ENCODE measurements around the gene PODNL1. TPM values are rescaled to one million over a fixed set of nuclear protein-coding genes. Genes with fewer than 3 reads are reported as not detected.

Gene PODNL1
- total and polyA plus RNA-seq, 2 of the 13 experiments (the other 11 are each of a cell fraction or from before 2014, with no cell fraction given) = 0.18 TPM; not detected in 1

DNA sequence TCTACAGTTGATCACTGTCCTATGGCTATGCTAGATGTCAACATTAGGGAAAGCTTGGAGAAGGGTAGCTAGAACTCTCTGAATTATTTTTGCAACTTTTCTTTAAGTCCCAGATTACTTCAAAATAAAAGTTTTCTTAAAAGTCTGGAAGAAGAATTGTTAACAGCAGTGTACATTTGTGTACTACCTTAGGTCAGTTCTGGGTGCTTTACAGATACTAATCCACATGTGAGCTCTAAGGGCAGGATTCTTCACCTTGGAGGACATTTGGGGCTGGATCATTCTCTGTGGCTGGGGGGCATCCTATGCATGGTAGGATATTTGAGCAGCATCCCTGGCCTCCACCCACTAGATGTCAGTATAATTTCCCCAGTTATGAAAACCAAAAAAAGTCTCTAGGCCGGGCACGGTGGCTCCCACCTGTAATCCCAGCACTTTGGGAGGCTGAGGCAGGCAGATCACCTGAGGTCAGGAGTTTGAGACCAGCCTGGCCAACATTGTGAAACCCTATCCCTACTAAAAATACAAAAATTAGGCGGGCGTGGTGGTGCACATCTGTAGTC is 35.1 kb downstream of the PODNL1 start (continued):
- TF ChIP-seq, protein P1, sequence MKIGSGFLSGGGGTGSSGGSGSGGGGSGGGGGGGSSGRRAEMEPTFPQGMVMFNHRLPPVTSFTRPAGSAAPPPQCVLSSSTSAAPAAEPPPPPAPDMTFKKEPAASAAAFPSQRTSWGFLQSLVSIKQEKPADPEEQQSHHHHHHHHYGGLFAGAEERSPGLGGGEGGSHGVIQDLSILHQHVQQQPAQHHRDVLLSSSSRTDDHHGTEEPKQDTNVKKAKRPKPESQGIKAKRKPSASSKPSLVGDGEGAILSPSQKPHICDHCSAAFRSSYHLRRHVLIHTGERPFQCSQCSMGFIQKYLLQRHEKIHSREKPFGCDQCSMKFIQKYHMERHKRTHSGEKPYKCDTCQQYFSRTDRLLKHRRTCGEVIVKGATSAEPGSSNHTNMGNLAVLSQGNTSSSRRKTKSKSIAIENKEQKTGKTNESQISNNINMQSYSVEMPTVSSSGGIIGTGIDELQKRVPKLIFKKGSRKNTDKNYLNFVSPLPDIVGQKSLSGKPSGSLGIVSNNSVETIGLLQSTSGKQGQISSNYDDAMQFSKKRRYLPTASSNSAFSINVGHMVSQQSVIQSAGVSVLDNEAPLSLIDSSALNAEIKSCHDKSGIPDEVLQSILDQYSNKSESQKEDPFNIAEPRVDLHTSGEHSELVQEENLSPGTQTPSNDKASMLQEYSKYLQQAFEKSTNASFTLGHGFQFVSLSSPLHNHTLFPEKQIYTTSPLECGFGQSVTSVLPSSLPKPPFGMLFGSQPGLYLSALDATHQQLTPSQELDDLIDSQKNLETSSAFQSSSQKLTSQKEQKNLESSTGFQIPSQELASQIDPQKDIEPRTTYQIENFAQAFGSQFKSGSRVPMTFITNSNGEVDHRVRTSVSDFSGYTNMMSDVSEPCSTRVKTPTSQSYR (CRISPR knock-in tag; IDR thresholded peaks at IDR 0.05; ENCODE audit: borderline replicate concordance) = no peak
- TF ChIP-seq, protein P2, sequence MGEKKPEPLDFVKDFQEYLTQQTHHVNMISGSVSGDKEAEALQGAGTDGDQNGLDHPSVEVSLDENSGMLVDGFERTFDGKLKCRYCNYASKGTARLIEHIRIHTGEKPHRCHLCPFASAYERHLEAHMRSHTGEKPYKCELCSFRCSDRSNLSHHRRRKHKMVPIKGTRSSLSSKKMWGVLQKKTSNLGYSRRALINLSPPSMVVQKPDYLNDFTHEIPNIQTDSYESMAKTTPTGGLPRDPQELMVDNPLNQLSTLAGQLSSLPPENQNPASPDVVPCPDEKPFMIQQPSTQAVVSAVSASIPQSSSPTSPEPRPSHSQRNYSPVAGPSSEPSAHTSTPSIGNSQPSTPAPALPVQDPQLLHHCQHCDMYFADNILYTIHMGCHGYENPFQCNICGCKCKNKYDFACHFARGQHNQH (CRISPR knock-in tag; IDR thresholded peaks at IDR 0.05) = 0 out of 2 replicates have a peak, but pooled peaks have one; percentile 13
- no peak for TF ChIP-seq ZNF878 (CRISPR knock-in tag; IDR thresholded peaks at IDR 0.05)
- TF ChIP-seq NR2F2 (IDR thresholded peaks at IDR 0.05; ENCODE audit: borderline replicate concordance, low read depth) = no peak
- TF ChIP-seq, protein P3, sequence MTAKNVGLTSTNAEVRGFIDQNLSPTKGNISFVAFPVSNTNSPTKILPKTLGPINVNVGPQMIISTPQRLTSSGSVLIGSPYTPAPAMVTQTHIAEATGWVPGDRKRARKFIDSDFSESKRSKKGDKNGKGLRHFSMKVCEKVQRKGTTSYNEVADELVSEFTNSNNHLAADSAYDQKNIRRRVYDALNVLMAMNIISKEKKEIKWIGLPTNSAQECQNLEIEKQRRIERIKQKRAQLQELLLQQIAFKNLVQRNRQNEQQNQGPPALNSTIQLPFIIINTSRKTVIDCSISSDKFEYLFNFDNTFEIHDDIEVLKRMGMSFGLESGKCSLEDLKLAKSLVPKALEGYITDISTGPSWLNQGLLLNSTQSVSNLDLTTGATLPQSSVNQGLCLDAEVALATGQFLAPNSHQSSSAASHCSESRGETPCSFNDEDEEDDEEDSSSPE (CRISPR knock-in tag; IDR thresholded peaks at IDR 0.05) = no peak
- no peak for TF ChIP-seq GLI4 (CRISPR knock-in tag; IDR thresholded peaks at IDR 0.05; ENCODE audit: borderline replicate concordance)
- TF ChIP-seq, protein P4, sequence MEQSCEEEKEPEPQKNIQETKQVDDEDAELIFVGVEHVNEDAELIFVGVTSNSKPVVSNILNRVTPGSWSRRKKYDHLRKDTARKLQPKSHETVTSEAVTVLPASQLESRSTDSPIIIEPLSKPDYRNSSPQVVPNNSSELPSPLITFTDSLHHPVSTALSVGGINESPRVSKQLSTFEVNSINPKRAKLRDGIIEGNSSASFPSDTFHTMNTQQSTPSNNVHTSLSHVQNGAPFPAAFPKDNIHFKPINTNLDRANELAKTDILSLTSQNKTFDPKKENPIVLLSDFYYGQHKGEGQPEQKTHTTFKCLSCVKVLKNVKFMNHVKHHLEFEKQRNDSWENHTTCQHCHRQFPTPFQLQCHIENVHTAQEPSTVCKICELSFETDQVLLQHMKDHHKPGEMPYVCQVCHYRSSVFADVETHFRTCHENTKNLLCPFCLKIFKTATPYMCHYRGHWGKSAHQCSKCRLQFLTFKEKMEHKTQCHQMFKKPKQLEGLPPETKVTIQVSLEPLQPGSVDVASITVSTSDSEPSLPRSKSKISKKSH (CRISPR knock-in tag; IDR thresholded peaks at IDR 0.05; ENCODE audit: borderline replicate concordance) = no peak
- TF ChIP-seq THAP11 (CRISPR knock-in tag; IDR thresholded peaks at IDR 0.05) = peak; percentile 82
- no peak for TF ChIP-seq ZNF570 (CRISPR knock-in tag; IDR thresholded peaks at IDR 0.05; ENCODE audit: borderline replicate concordance)
- no peak for TF ChIP-seq ZNF572 (CRISPR knock-in tag; IDR thresholded peaks at IDR 0.05)
- TF ChIP-seq, protein P5, sequence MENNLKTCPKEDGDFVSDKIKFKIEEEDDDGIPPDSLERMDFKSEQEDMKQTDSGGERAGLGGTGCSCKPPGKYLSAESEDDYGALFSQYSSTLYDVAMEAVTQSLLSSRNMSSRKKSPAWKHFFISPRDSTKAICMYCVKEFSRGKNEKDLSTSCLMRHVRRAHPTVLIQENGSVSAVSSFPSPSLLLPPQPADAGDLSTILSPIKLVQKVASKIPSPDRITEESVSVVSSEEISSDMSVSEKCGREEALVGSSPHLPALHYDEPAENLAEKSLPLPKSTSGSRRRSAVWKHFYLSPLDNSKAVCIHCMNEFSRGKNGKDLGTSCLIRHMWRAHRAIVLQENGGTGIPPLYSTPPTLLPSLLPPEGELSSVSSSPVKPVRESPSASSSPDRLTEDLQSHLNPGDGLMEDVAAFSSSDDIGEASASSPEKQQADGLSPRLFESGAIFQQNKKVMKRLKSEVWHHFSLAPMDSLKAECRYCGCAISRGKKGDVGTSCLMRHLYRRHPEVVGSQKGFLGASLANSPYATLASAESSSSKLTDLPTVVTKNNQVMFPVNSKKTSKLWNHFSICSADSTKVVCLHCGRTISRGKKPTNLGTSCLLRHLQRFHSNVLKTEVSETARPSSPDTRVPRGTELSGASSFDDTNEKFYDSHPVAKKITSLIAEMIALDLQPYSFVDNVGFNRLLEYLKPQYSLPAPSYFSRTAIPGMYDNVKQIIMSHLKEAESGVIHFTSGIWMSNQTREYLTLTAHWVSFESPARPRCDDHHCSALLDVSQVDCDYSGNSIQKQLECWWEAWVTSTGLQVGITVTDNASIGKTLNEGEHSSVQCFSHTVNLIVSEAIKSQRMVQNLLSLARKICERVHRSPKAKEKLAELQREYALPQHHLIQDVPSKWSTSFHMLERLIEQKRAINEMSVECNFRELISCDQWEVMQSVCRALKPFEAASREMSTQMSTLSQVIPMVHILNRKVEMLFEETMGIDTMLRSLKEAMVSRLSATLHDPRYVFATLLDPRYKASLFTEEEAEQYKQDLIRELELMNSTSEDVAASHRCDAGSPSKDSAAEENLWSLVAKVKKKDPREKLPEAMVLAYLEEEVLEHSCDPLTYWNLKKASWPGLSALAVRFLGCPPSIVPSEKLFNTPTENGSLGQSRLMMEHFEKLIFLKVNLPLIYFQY (CRISPR knock-in tag; IDR thresholded peaks at IDR 0.05; ENCODE audit: borderline replicate concordance) = no peak
- TF ChIP-seq, protein P6, sequence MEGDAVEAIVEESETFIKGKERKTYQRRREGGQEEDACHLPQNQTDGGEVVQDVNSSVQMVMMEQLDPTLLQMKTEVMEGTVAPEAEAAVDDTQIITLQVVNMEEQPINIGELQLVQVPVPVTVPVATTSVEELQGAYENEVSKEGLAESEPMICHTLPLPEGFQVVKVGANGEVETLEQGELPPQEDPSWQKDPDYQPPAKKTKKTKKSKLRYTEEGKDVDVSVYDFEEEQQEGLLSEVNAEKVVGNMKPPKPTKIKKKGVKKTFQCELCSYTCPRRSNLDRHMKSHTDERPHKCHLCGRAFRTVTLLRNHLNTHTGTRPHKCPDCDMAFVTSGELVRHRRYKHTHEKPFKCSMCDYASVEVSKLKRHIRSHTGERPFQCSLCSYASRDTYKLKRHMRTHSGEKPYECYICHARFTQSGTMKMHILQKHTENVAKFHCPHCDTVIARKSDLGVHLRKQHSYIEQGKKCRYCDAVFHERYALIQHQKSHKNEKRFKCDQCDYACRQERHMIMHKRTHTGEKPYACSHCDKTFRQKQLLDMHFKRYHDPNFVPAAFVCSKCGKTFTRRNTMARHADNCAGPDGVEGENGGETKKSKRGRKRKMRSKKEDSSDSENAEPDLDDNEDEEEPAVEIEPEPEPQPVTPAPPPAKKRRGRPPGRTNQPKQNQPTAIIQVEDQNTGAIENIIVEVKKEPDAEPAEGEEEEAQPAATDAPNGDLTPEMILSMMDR (CRISPR knock-in tag; IDR thresholded peaks at IDR 0.05) = peak; percentile 57
- TF ChIP-seq MAFK (conservative IDR thresholded peaks at IDR 0.05 in 1 of 2, IDR thresholded peaks at IDR 0.05 in 1 of 2; ENCODE audit: low read length in 2 of 2) = no peak
- TF ChIP-seq SIN3A (IDR thresholded peaks at IDR 0.05; ENCODE audit: borderline replicate concordance, low read depth, low read length) = no peak
- TF ChIP-seq ZNF782 (CRISPR knock-in tag; IDR thresholded peaks at IDR 0.05; ENCODE audit: borderline replicate concordance) = no peak
- no peak for TF ChIP-seq TSC22D2 (CRISPR knock-in tag; IDR thresholded peaks at IDR 0.05; ENCODE audit: borderline replicate concordance)
